GM12865 (cell line): ENCODE results near the gene RBM8A.

Source experiments
- DNase-seq: peaks from one replicate; pipeline ENCODE4 v3.0.0; 2010; ENCODE audit warnings: low read depth
- H3K4me3 ChIP-seq: 2 replicates; pipeline ENCODE4 v1.5.1; 2011; ENCODE audit warnings: mild to moderate bottlenecking, low read depth, low read length, control low read depth
- TF ChIP-seq, protein P1 (sequence below): IDR thresholded peaks from 2 replicates; pipeline ENCODE4 v1.5.1; 2011; ENCODE audit warnings: low read length, control low read depth, low read depth, inconsistent platforms; ENCODE audit not compliant: insufficient read depth; ENCODE audit errors: missing control alignments

Gene RBM8A

DNA sequence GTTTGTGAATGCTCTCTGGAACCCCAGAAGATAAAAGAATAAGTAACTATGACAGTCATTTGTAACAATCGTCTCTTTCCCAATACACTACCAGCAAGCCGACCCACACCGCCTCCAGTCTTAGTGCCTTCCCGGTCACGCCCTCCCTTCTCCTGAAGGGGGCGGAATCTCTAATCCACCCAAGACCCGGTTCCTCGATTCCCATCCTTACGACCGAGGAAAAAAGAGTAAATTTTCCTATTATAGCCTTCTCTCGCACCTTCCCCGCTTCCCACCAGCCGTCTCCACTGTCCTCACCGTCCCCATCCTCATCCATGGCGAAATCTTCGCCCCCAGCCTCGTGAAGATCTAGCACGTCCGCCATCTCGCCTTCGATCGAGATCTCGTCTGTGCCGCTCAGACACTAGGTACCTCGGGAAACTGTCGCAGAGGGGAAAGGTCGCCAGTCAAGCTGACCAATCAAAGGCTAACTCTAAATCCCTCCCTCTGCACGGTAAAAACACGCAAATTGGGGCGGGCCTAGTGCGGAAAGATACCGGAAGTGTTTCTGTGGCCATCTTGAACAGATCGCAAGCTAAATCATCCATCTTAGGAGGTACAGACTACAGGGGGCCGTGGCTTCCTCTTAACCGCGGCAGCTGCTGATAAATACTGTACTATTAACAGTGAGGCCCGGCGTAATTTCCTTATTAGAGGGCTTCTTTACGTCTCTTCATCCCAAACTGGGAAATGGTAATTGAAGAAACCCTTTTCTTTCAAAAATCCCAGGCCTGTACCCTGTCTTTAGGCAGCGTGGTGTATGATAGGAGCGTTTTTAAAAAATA, at the start of gene RBM8A:
TSS of gene RBM8A (minus strand) at position 422 of the 824 bp plus-strand sequence. CDS start at position 364, 58 bp downstream.
- peak within 1 kb of the TSS; percentile 96 for H3K4me3 ChIP-seq
- TF ChIP-seq, protein P1, sequence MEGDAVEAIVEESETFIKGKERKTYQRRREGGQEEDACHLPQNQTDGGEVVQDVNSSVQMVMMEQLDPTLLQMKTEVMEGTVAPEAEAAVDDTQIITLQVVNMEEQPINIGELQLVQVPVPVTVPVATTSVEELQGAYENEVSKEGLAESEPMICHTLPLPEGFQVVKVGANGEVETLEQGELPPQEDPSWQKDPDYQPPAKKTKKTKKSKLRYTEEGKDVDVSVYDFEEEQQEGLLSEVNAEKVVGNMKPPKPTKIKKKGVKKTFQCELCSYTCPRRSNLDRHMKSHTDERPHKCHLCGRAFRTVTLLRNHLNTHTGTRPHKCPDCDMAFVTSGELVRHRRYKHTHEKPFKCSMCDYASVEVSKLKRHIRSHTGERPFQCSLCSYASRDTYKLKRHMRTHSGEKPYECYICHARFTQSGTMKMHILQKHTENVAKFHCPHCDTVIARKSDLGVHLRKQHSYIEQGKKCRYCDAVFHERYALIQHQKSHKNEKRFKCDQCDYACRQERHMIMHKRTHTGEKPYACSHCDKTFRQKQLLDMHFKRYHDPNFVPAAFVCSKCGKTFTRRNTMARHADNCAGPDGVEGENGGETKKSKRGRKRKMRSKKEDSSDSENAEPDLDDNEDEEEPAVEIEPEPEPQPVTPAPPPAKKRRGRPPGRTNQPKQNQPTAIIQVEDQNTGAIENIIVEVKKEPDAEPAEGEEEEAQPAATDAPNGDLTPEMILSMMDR = peak; percentile 64
- peak; percentile 99 for DNase-seq

DNA sequence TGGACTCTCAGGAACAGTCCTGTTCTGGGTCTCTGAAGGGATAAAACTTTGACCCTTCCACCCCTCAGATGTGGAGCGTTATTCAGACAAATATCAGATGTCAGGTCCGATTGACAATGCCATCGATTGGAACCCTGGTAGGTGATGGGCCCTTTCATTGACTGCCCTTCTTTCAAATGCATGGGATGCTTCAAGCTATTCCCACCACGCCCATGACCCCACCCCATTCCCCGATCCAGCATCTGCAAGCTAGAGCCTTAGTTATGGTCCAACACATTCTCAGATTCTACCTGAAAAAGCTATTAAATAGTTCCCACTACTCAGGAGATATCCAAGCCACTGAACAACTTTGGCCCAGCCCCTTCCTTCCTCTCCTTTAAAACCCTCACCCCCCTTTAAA, 49.7 kb upstream of the RBM8A start:
- no peak for DNase-seq
- TF ChIP-seq, protein P1 = no peak
- no peak overlapping the region for H3K4me3 ChIP-seq

DNA sequence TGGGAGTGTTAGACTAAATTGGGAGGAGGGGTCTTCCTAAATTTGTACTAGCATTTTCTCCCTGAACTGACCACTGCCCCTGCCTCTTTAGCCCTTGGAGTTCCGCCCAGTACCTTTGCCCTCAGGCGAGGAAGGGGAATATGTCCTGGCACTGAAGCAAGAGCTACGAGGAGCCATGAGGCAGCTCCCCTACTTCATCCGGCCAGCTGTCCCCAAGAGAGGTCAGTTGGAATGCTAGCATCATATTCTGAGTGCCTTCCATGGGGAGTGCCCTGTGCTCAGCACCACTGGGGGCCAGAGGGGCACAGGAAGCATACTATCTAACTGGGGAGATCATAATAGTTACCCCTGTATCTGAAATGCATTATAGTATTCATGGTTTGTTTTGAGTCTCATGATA, 47.9 kb upstream of the RBM8A start:
- TF ChIP-seq, protein P1 = no peak
- no peak overlapping the region for H3K4me3 ChIP-seq
- DNase-seq = no peak

DNA sequence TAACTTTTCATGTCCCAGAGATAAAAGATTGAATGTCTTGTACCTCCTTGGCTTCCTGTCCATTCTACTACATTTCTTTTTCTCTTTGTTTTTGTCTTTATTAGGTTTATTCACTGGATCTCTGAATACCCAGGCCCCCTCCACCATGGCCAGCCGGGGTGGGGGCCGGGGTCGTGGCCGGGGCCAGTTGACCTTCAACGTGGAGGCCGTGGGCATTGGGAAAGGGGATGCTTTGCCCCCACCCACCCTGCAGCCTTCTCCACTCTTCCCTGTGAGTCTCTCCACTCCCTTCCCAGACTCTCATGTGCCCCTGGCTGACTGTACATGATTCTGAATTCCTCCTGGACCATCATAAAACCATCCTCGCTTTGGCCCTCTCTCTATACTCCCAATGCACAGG, 47.4 kb upstream of the RBM8A start:
- no peak overlapping the region for H3K4me3 ChIP-seq
- TF ChIP-seq, protein P1 = no peak
- no peak for DNase-seq

DNA sequence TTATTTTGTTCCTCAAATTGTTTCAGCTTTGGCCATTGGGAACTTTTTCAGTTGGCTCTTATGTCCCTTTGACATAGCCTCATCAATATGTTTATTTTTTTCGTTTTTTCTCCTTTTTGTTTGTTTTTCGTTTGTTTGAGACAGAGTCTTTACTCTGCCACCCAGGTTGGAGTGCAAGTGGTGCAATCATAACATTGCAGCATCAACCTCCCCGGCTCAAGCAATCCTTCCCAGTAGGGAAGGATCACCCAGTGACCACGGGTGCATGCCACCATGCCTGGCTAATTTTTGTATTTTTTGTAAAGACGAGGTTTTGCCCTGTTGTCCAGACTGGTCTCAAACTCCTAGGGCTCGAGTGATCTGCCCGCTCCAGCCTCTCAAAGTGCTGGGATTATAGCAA, 45.3 kb upstream of the RBM8A start:
- TF ChIP-seq, protein P1 = no peak
- DNase-seq = no peak

DNA sequence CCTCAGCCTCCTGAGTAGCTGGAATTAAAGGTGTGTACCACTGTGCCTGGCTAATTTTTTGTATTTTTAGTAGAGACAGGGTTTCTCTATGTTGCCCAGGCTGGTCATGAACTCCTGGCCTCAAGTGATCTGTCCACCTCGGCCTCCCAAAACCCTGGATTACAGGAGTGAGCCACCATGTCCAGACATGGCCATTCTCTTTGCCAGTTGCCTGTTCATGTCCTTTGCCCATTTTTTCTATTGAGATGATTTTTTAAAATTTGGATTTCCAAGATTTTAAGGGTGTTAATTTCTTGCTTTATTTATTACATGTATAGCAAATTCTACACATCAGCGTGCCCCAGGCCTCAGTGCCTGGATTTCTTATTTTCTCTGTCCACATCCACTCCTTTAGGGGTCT, 40.0 kb upstream of the RBM8A start:
- no peak for DNase-seq
- TF ChIP-seq, protein P1 = no peak
- no peak overlapping the region for H3K4me3 ChIP-seq

More for the DNA sequence above, 45.3 kb upstream of the RBM8A start:
- H3K4me3 ChIP-seq = no peak overlapping the region
